ENCODE results near the gene RELL2. TPM values are rescaled to one million over a fixed set of nuclear protein-coding genes. Genes with fewer than 3 reads are reported as not detected.

The RELL2 gene
- total RNA-seq, 1 experiment from 2014 or later: 9.8 TPM

- Mint-ChIP-seq H3K36me3 (ENCODE audit: insufficient read depth in 1 of 3, low read depth in 3 of 3) (peaks cover 20 to 22% (median 22%) of the 10 kb centered on the region in 3 experiments), H3K27me3 (ENCODE audit: low read depth) (no peaks in the 10 kb centered on the region; the same call in 1 of the 2 replicates), H3K4me1 (peaks cover 36 to 39% of the 10 kb centered on the region in 2 experiments), H3K4me3 (peak overlapping the region; percentile 76 to 83), H3K9me3 (peaks cover 0 to 4% of the 10 kb centered on the region in 2 experiments; a peak in 1 of 5 replicates), H3K27ac (peak overlapping the region; percentile 68 to 96 (median 93))
- no peak for TF ChIP-seq CTCF (conservative IDR thresholded peaks at IDR 0.05)
- WGBS (ENCODE audit: extremely low coverage, insufficient read length, low lambda C conversion rate): no CpG with 5 or more reads among the region's 2 CpGs
- H2AK5ac ChIP-seq (ENCODE audit: insufficient read length, low read length): no peak overlapping the region
- H2BK15ac ChIP-seq (ENCODE audit: low read depth, low read length): no peak overlapping the region
- H2BK20ac ChIP-seq (ENCODE audit: low read depth, low read length, poor library complexity, severe bottlenecking): no peak overlapping the region
- H4K8ac ChIP-seq (replicated peaks; ENCODE audit: insufficient read length, low read depth, low read length): no peak overlapping the region
- H3K14ac ChIP-seq (ENCODE audit: insufficient read depth, low read length): peak overlapping the region; percentile 59; the same call in 1 of the 2 replicates
- peak overlapping the region; percentile 57 for H3K9ac ChIP-seq (ENCODE audit: extremely low read depth, insufficient read length, low read length)
- peak overlapping the region; percentile 7 for H3K27ac ChIP-seq (ENCODE audit: insufficient read length, low read depth, low read length)
- no peaks in the 10 kb centered on the region for H3K27me3 ChIP-seq (ENCODE audit: insufficient read depth, low read length)
- no peaks in the 10 kb centered on the region for H3K79me1 ChIP-seq (ENCODE audit: insufficient read depth, low read depth, low read length, poor library complexity, severe bottlenecking)
- peaks cover 4% of the 10 kb centered on the region; the same call in 1 of the 2 replicates for H3K4me1 ChIP-seq (ENCODE audit: insufficient read depth, low read length)
- peak overlapping the region; percentile 62 for H3K4me2 ChIP-seq (ENCODE audit: insufficient read depth, insufficient read length, low read length)
- no peaks in the 10 kb centered on the region for H3K9me3 ChIP-seq (ENCODE audit: control insufficient read depth, low read depth, low read length)
- no peak overlapping the region for H3K23ac ChIP-seq (ENCODE audit: insufficient read length, low read depth, low read length)
- H3K79me2 ChIP-seq (ENCODE audit: insufficient read depth, low read length): no peaks in the 10 kb centered on the region
- H4K91ac ChIP-seq (ENCODE audit: insufficient read length, low read depth, low read length): no peak overlapping the region
- no peak overlapping the region for H3K18ac ChIP-seq (ENCODE audit: insufficient read length, low read depth, low read length)
- H4K5ac ChIP-seq (ENCODE audit: insufficient read length, low read depth, low read length): no peak overlapping the region
- no peak overlapping the region for H2BK5ac ChIP-seq (ENCODE audit: insufficient read length, low read length)
- no peak overlapping the region for H2BK120ac ChIP-seq (ENCODE audit: low read depth, low read length, poor library complexity, severe bottlenecking)
- H2BK12ac ChIP-seq (ENCODE audit: insufficient read length, low read depth, low read length): no peak overlapping the region
- no peak overlapping the region for H3T11ph ChIP-seq (ENCODE audit: low read length)
- no peak overlapping the region for H3K56ac ChIP-seq (ENCODE audit: insufficient read length, low read depth, low read length)
- no peaks in the 10 kb centered on the region for H4K20me1 ChIP-seq (ENCODE audit: control insufficient read depth, insufficient read depth, insufficient read length)
- H3K4ac ChIP-seq (ENCODE audit: low read depth, low read length): no peak overlapping the region
- H3K23me2 ChIP-seq (ENCODE audit: insufficient read length, low read depth, low read length, poor library complexity, severe bottlenecking): peaks cover 13% of the 10 kb centered on the region
- DNase-seq: no peak
- H2AFZ ChIP-seq (ENCODE audit: low read length): no peak overlapping the region
Measured at GRCh38 chr5:141681295-141681694, 44.5 kb downstream of the RELL2 start.
